HEK293 (cell line): Measurements from ENCODE around the gene ZNF200.

ENCODE experiments used
- CTCF ChIA-PET: fragments of 350-600 bp; formaldehyde crosslinking; extraction: SDS; loops from one replicate; lab custom pipeline; 2021; ENCODE audit warnings: antibody characterized with exemption; lab: Yijun Ruan, JAX
- POLR2A ChIA-PET: fragments of 300-600 bp; formaldehyde crosslinking; extraction: SDS; loops from one replicate; lab custom pipeline; 2020; ENCODE audit warnings: antibody characterized with exemption, inconsistent platforms; lab: Yijun Ruan, JAX
- H3K27ac ChIP-seq: fragments of 200-500 bp; sonication (Bioruptor generic); 2 replicates; pipeline ENCODE4 v1.5.1; 2014; ENCODE audit warnings: low read depth, low read length, control low read depth, inconsistent platforms; ENCODE audit errors: extremely low read depth
- H3K36me3 ChIP-seq, 2 experiments: fragments of 200-500 bp in 1 of 2; sonication (Bioruptor generic) in 1 of 2; 1 replicate in 1 of 2; 2 replicates in 1 of 2; pipeline ENCODE4 v1.5.1; 2014 to 2017; ENCODE audit warnings: inconsistent platforms in 2 of 2, low read length in 2 of 2; ENCODE audit not compliant: control insufficient read depth in 2 of 2, insufficient read depth in 1 of 2
- H3K4me1 ChIP-seq: fragments of 200-500 bp; sonication (Bioruptor generic); 2 replicates; pipeline ENCODE4 v1.5.1; 2014; ENCODE audit warnings: mild to moderate bottlenecking, low read length, inconsistent platforms; ENCODE audit not compliant: control insufficient read depth, insufficient read depth
- H3K4me3 ChIP-seq: 2 replicates; pipeline ENCODE4 v1.5.1; 2011; ENCODE audit warnings: low read depth, mild to moderate bottlenecking, control low read depth, low read length, moderate library complexity
- H3K9me3 ChIP-seq: fragments of 200-500 bp; sonication (Bioruptor generic); 2 replicates; pipeline ENCODE4 v1.5.1; 2014; ENCODE audit warnings: low read depth, low read length, inconsistent platforms; ENCODE audit not compliant: control insufficient read depth, insufficient read depth
- BCL11B ChIP-seq: fragments of 450-650 bp; formaldehyde crosslinking; IDR thresholded peaks from 2 replicates; pipeline ENCODE4 v1.5.1; 2016; ENCODE audit warnings: low read depth, missing biosample characterization, missing genetic modification characterization
- EGR2 ChIP-seq: fragments of 450-650 bp; formaldehyde crosslinking; IDR thresholded peaks from 2 replicates; pipeline ENCODE4 v1.5.1; 2016; ENCODE audit warnings: low read depth, missing biosample characterization, missing genetic modification characterization
- HIC1 ChIP-seq: fragments of 450-650 bp; formaldehyde crosslinking; IDR thresholded peaks from 2 replicates; pipeline ENCODE4 v1.5.1; 2016; ENCODE audit warnings: missing biosample characterization, missing genetic modification characterization
- HOXD13 ChIP-seq: sonication (generic); formaldehyde crosslinking; IDR thresholded peaks from 2 replicates; pipeline ENCODE4 v1.8.0; 2022; ENCODE audit warnings: missing genetic modification reagents, borderline replicate concordance
- KLF10 ChIP-seq: fragments of 450-650 bp; IDR thresholded peaks from 2 replicates; pipeline ENCODE4 v1.5.1; 2018; ENCODE audit warnings: missing biosample characterization, mild to moderate bottlenecking, missing genetic modification characterization
- PATZ1 ChIP-seq: fragments of 450-650 bp; formaldehyde crosslinking; IDR thresholded peaks from 2 replicates; pipeline ENCODE4 v1.5.1; 2016; ENCODE audit warnings: missing biosample characterization, missing genetic modification characterization
- SCRT1 ChIP-seq: fragments of 450-650 bp; formaldehyde crosslinking; IDR thresholded peaks from 2 replicates; pipeline ENCODE4 v1.5.1; 2016; ENCODE audit warnings: missing biosample characterization, missing genetic modification characterization, borderline replicate concordance
- SCRT2 ChIP-seq: fragments of 450-650 bp; formaldehyde crosslinking; IDR thresholded peaks from 2 replicates; pipeline ENCODE4 v1.5.1; 2016; ENCODE audit warnings: missing biosample characterization, missing genetic modification characterization
- ZBTB6 ChIP-seq: fragments of 450-650 bp; formaldehyde crosslinking; IDR thresholded peaks from 2 replicates; pipeline ENCODE4 v1.5.1; 2017; ENCODE audit warnings: missing biosample characterization, missing genetic modification characterization
- ZBTB8A ChIP-seq: fragments of 450-650 bp; formaldehyde crosslinking; IDR thresholded peaks from 2 replicates; pipeline ENCODE4 v1.5.1; 2016; ENCODE audit warnings: missing biosample characterization, missing genetic modification characterization
- ZNF114 ChIP-seq: fragments of 450-650 bp; formaldehyde crosslinking; IDR thresholded peaks from 2 replicates; pipeline ENCODE4 v1.5.0; 2017; ENCODE audit warnings: missing biosample characterization, missing genetic modification characterization
- ZNF248 ChIP-seq: fragments of 450-650 bp; formaldehyde crosslinking; IDR thresholded peaks from 2 replicates; pipeline ENCODE4 v1.5.1; 2017; ENCODE audit warnings: missing biosample characterization, missing genetic modification characterization
- ZNF266 ChIP-seq: fragments of 450-650 bp; formaldehyde crosslinking; IDR thresholded peaks from 2 replicates; pipeline ENCODE4 v1.5.1; 2016; ENCODE audit warnings: missing biosample characterization, missing genetic modification characterization, low read depth
- ZNF302 ChIP-seq: fragments of 450-650 bp; formaldehyde crosslinking; IDR thresholded peaks from 2 replicates; pipeline ENCODE4 v1.5.1; 2016; ENCODE audit warnings: missing biosample characterization, missing genetic modification characterization, low read depth
- ZNF341 ChIP-seq: fragments of 450-650 bp; formaldehyde crosslinking; IDR thresholded peaks from 2 replicates; pipeline ENCODE4; 2016; ENCODE audit warnings: low read depth, missing biosample characterization, missing genetic modification characterization
- ZNF366 ChIP-seq: fragments of 450-650 bp; formaldehyde crosslinking; conservative IDR thresholded peaks from 2 replicates; pipeline ENCODE4 v1.5.1; 2016; ENCODE audit warnings: missing biosample characterization, missing genetic modification characterization
- ZNF529 ChIP-seq: fragments of 450-650 bp; formaldehyde crosslinking; IDR thresholded peaks from 2 replicates; pipeline ENCODE4 v1.5.1; 2017; ENCODE audit warnings: missing genetic modification characterization, missing biosample characterization; ENCODE audit not compliant: insufficient replicate concordance
- ZNF558 ChIP-seq: fragments of 450-650 bp; formaldehyde crosslinking; IDR thresholded peaks from 2 replicates; pipeline ENCODE4 v1.5.1; 2016; ENCODE audit warnings: missing biosample characterization, missing genetic modification characterization
- ZNF561 ChIP-seq: fragments of 450-650 bp; IDR thresholded peaks from 2 replicates; pipeline ENCODE4 v1.5.1; 2018; ENCODE audit warnings: missing biosample characterization, missing genetic modification characterization, borderline replicate concordance
- ZNF626 ChIP-seq: fragments of 450-650 bp; sonication (Bioruptor Pico); formaldehyde crosslinking; IDR thresholded peaks from 2 replicates; pipeline ENCODE4 v1.5.1; 2018; ENCODE audit warnings: missing biosample characterization, missing genetic modification characterization, inconsistent platforms
- ZNF747 ChIP-seq: fragments of 450-650 bp; formaldehyde crosslinking; IDR thresholded peaks from 2 replicates; pipeline ENCODE4 v1.5.1; 2016; ENCODE audit warnings: missing biosample characterization, missing genetic modification characterization
- ZSCAN30 ChIP-seq: fragments of 450-650 bp; IDR thresholded peaks from 2 replicates; pipeline ENCODE4 v1.5.1; 2018; ENCODE audit warnings: missing biosample characterization, mild to moderate bottlenecking, missing genetic modification characterization, moderate library complexity
- TF ChIP-seq, protein P1 (sequence below): fragments of 450-650 bp; formaldehyde crosslinking; IDR thresholded peaks from 2 replicates; pipeline ENCODE4 v1.5.1; 2016; ENCODE audit warnings: missing biosample characterization, missing genetic modification characterization
- TF ChIP-seq, protein P2 (sequence below): fragments of 450-650 bp; formaldehyde crosslinking; IDR thresholded peaks from 2 replicates; pipeline ENCODE4 v1.5.1; 2016; ENCODE audit warnings: missing biosample characterization, missing genetic modification characterization
- TF ChIP-seq, protein P3 (sequence below): fragments of 450-650 bp; formaldehyde crosslinking; IDR thresholded peaks from 2 replicates; pipeline ENCODE4 v1.5.1; 2016; ENCODE audit warnings: missing biosample characterization, missing genetic modification characterization, borderline replicate concordance

Gene ZNF200

DNA sequence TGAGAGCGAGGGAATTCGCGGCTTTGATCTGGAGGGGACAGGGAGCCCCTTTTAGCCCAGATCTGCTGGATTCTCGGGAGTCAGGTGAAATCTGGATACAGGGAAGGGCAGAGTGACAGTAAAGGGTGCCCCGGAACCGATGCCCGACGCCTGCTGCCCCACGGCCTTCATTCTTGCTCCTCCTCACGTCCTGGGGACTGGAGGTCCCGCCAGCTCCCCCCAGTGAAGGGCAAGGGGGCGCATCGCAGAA, 46.4 kb downstream of the ZNF200 start:
- Histone ChIP-seq H3K4me1 (no peaks in the 10 kb centered on the region), H3K4me3 (peak overlapping the region; percentile 77), H3K9me3 (no peaks in the 10 kb centered on the region), H3K36me3 (no peaks in the 10 kb centered on the region), H3K27ac (peak overlapping the region; percentile 74; the same call in 1 of the 2 replicates)
- ChIA-PET CTCF (interaction anchor here (0.6 to 1.0 kb wide), 3 partner anchors 17 to 77 kb away, joined by 3 read pairs; no protein-coding TSS in a partner anchor), POLR2A (interaction anchor here (1.0 to 2.8 kb wide), 4 partner anchors 12 to 212 kb away, joined by 3 to 29 read pairs (median 6); partner anchors contain the start of genes ZNF174 and ZSCAN32)
- TF ChIP-seq ZNF747 (tag by site-specific recombination) (no peak), ZNF114 (tag by site-specific recombination) (no peak), ZNF561 (tag by site-specific recombination) (no peak), ZSCAN30 (tag by site-specific recombination) (0 out of 2 replicates have a peak, but pooled peaks have one; percentile 5), SCRT2 (tag by site-specific recombination) (no peak), SCRT1 (tag by site-specific recombination) (no peak), ZBTB8A (tag by site-specific recombination) (peak; percentile 83), HIC1 (0 out of 2 replicates have a peak, but pooled peaks have one; percentile 38), ZNF366 (tag by site-specific recombination) (peak; percentile 4), ZNF248 (tag by site-specific recombination) (no peak), KLF10 (no peak), ZNF558 (no peak), PATZ1 (peak; percentile 95), ZNF626 (no peak), ZNF341 (tag by site-specific recombination) (peak; percentile 72), BCL11B (tag by site-specific recombination) (peak; percentile 67; the same call in 1 of the 2 replicates), ZNF529 (no peak), ZNF266 (no peak), EGR2 (tag by site-specific recombination) (peak; percentile 2; the same call in 1 of the 2 replicates), ZNF302 (tag by site-specific recombination) (no peak), ZBTB6 (tag by site-specific recombination) (no peak), HOXD13 (CRISPR knock-in tag) (no peak)
- TF ChIP-seq, protein P1, sequence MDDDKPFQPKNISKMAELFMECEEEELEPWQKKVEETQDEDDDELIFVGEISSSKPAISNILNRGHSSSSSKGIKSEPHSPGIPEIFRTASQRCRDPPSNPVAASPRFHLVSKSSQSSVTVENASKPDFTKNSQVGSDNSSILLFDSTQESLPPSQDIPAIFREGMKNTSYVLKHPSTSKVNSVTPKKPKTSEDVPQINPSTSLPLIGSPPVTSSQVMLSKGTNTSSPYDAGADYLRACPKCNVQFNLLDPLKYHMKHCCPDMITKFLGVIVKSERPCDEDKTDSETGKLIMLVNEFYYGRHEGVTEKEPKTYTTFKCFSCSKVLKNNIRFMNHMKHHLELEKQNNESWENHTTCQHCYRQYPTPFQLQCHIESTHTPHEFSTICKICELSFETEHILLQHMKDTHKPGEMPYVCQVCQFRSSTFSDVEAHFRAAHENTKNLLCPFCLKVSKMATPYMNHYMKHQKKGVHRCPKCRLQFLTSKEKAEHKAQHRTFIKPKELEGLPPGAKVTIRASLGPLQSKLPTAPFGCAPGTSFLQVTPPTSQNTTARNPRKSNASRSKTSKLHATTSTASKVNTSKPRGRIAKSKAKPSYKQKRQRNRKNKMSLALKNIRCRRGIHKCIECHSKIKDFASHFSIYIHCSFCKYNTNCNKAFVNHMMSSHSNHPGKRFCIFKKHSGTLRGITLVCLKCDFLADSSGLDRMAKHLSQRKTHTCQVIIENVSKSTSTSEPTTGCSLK (tag by site-specific recombination): no peak
- TF ChIP-seq, protein P2, sequence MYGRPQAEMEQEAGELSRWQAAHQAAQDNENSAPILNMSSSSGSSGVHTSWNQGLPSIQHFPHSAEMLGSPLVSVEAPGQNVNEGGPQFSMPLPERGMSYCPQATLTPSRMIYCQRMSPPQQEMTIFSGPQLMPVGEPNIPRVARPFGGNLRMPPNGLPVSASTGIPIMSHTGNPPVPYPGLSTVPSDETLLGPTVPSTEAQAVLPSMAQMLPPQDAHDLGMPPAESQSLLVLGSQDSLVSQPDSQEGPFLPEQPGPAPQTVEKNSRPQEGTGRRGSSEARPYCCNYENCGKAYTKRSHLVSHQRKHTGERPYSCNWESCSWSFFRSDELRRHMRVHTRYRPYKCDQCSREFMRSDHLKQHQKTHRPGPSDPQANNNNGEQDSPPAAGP (tag by site-specific recombination): no peak
- TF ChIP-seq, protein P3, sequence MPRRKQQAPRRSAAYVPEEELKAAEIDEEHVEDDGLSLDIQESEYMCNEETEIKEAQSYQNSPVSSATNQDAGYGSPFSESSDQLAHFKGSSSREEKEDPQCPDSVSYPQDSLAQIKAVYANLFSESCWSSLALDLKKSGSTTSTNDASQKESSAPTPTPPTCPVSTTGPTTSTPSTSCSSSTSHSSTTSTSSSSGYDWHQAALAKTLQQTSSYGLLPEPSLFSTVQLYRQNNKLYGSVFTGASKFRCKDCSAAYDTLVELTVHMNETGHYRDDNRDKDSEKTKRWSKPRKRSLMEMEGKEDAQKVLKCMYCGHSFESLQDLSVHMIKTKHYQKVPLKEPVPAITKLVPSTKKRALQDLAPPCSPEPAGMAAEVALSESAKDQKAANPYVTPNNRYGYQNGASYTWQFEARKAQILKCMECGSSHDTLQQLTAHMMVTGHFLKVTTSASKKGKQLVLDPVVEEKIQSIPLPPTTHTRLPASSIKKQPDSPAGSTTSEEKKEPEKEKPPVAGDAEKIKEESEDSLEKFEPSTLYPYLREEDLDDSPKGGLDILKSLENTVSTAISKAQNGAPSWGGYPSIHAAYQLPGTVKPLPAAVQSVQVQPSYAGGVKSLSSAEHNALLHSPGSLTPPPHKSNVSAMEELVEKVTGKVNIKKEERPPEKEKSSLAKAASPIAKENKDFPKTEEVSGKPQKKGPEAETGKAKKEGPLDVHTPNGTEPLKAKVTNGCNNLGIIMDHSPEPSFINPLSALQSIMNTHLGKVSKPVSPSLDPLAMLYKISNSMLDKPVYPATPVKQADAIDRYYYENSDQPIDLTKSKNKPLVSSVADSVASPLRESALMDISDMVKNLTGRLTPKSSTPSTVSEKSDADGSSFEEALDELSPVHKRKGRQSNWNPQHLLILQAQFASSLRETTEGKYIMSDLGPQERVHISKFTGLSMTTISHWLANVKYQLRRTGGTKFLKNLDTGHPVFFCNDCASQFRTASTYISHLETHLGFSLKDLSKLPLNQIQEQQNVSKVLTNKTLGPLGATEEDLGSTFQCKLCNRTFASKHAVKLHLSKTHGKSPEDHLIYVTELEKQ (tag by site-specific recombination): no peak
